ENCODE measurements around the gene MAP2.

Gene MAP2

DNA sequence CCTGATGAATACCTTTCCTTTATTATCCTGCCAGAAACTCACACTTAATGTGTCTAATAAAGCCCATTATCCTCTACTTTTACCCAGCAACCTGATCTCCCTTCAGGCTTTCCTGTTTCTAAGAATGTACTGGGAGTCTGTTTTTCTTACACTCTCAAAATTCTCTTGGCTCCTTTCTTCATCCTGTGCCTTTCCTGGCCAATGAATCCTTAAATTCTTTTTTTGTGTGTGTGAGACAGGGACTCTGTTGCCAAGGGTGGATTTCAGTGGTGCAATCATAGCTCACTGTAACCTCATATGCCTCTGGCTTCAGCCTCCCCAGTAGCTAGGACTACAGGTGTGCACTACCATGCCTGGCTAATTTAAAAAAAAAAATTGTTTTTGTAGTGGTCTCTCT lies 72.7 kb downstream of the MAP2 start:
- ChIA-PET POLR2A (interaction anchor here (1.0 kb wide), 1 partner anchor 20 kb away, joined by 3 read pairs; no protein-coding TSS in a partner anchor), CTCF (no interaction called here)
- no peak for DNase-seq (ENCODE audit: extremely low spot score)
- TF ChIP-seq, protein P1, sequence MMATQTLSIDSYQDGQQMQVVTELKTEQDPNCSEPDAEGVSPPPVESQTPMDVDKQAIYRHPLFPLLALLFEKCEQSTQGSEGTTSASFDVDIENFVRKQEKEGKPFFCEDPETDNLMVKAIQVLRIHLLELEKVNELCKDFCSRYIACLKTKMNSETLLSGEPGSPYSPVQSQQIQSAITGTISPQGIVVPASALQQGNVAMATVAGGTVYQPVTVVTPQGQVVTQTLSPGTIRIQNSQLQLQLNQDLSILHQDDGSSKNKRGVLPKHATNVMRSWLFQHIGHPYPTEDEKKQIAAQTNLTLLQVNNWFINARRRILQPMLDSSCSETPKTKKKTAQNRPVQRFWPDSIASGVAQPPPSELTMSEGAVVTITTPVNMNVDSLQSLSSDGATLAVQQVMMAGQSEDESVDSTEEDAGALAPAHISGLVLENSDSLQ (IDR thresholded peaks at IDR 0.05), result no peak
- TF ChIP-seq ZNF384 (IDR thresholded peaks at IDR 0.05) (no peak), FOXK2 (IDR thresholded peaks at IDR 0.05) (no peak), TARDBP (IDR thresholded peaks at IDR 0.05) (no peak), LEF1 (IDR thresholded peaks at IDR 0.05; ENCODE audit: borderline replicate concordance) (no peak)

DNA sequence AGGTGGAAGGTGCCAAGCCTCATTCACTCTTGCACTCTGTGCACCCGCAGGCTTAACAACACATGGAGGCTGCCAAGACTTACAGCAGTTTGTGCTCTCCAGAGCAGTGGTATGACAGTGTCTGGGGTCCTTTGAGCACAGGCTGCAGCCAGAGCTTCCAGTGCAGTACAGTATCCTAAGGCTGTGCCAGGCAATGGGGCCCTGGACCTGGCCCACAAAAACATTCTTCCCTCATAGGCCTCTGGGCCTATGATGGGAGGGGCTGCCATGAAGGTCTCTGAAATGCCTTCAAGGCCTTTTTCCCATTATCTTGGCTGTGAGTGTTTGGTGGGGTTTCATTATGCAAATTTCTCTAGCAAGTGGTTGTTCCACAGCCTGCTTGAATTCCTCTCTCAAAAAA lies 74.8 kb downstream of the MAP2 start:
- no peak for TF ChIP-seq SP1 (IDR thresholded peaks at IDR 0.05)
- CTCF ChIA-PET, result interaction anchor here (0.6 kb wide), 1 partner anchor 79 kb away, joined by 4 read pairs; no protein-coding TSS in a partner anchor
- POLR2A ChIA-PET, result no interaction called here
- DNase-seq (ENCODE audit: extremely low spot score), result no peak

DNA sequence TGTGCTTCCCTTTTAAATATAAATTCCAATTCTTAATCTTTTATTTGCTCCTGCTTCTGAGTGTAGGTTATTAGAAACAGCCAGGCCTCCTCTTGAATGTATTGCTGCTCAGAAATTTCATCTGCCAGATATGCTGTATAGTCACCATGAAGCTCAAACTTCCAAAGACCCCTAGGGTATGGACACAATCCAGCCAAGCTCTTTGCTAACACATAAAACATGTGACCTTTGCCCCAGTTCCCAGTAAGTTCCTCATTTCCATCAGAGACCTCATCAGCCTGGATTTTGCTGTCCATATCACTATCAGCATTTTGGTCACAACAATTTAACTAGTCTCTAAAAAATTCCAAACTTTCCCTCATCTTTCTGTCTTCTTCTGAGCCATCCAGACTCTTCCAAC lies 75.2 kb downstream of the MAP2 start:
- no peak for DNase-seq (ENCODE audit: extremely low spot score)
- ChIA-PET POLR2A (no interaction called here), CTCF (interaction anchor here (0.6 kb wide), 1 partner anchor 79 kb away, joined by 4 read pairs; no protein-coding TSS in a partner anchor)
- no peak for TF ChIP-seq LEF1 (IDR thresholded peaks at IDR 0.05; ENCODE audit: borderline replicate concordance)
- TF ChIP-seq BHLHE40 (IDR thresholded peaks at IDR 0.05; ENCODE audit: borderline replicate concordance), result no peak
- TF ChIP-seq TARDBP (IDR thresholded peaks at IDR 0.05), result no peak
- no peak for TF ChIP-seq FOXM1 (IDR thresholded peaks at IDR 0.05; ENCODE audit: borderline replicate concordance)
- TF ChIP-seq ARNT (IDR thresholded peaks at IDR 0.05), result no peak
- no peak for TF ChIP-seq HDGF (IDR thresholded peaks at IDR 0.05; ENCODE audit: borderline replicate concordance)
- TF ChIP-seq, protein P1 (IDR thresholded peaks at IDR 0.05), result no peak
- no peak for TF ChIP-seq CTBP1 (IDR thresholded peaks at IDR 0.05; ENCODE audit: borderline replicate concordance)
- TF ChIP-seq ZNF384 (IDR thresholded peaks at IDR 0.05), result no peak
- TF ChIP-seq FOXK2 (IDR thresholded peaks at IDR 0.05), result no peak
- no peak for TF ChIP-seq FOXA1 (IDR thresholded peaks at IDR 0.05)
- no peak for TF ChIP-seq SUZ12 (IDR thresholded peaks at IDR 0.05)
- TF ChIP-seq L3MBTL2 (conservative IDR thresholded peaks at IDR 0.05), result no peak
- no peak for TF ChIP-seq SP1 (IDR thresholded peaks at IDR 0.05)
- TF ChIP-seq ELF4 (IDR thresholded peaks at IDR 0.05), result no peak
- no peak for TF ChIP-seq NFRKB (IDR thresholded peaks at IDR 0.05)

DNA sequence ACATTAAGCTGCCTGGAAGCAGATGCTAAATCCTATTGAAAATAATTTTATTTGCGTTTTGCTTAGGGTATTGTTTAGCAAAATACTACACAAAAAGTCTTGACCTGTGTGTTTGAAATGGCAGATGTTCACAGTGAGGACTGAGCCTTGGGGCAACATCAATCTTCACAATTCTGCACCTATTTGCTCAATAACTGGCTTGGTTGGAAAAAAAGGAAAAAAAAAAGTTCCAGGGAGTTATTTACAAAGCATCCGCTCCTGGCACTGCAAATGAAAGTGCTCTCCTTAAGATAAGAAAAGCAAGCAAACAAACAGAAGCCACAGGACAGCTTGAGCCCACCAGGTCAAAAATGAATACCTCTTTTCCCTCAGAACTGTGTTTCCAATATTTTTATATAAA lies 77.7 kb downstream of the MAP2 start:
- POLR2A ChIA-PET, result no interaction called here
- CTCF ChIA-PET, result interaction anchor here (0.7 kb wide), 1 partner anchor 354 kb away, joined by 6 read pairs; no protein-coding TSS in a partner anchor
- DNase-seq (ENCODE audit: extremely low spot score), result no peak
- no peak for TF ChIP-seq CTBP1 (IDR thresholded peaks at IDR 0.05; ENCODE audit: borderline replicate concordance)
- TF ChIP-seq TARDBP (IDR thresholded peaks at IDR 0.05), result no peak
- TF ChIP-seq, protein P1 (IDR thresholded peaks at IDR 0.05), result no peak
- no peak for TF ChIP-seq SP1 (IDR thresholded peaks at IDR 0.05)
- TF ChIP-seq ZNF384 (IDR thresholded peaks at IDR 0.05), result no peak; the same call in 1 of the 2 replicates
- TF ChIP-seq L3MBTL2 (conservative IDR thresholded peaks at IDR 0.05), result no peak
- TF ChIP-seq HDGF (IDR thresholded peaks at IDR 0.05; ENCODE audit: borderline replicate concordance), result no peak
- no peak for TF ChIP-seq BHLHE40 (IDR thresholded peaks at IDR 0.05; ENCODE audit: borderline replicate concordance)
- TF ChIP-seq LEF1 (IDR thresholded peaks at IDR 0.05; ENCODE audit: borderline replicate concordance), result no peak
- no peak for TF ChIP-seq SUZ12 (IDR thresholded peaks at IDR 0.05)
- TF ChIP-seq FOXM1 (IDR thresholded peaks at IDR 0.05; ENCODE audit: borderline replicate concordance), result no peak
- no peak for TF ChIP-seq NFRKB (IDR thresholded peaks at IDR 0.05)
- no peak for TF ChIP-seq FOXK2 (IDR thresholded peaks at IDR 0.05)
- no peak for TF ChIP-seq ARNT (IDR thresholded peaks at IDR 0.05)
- no peak for TF ChIP-seq ELF4 (IDR thresholded peaks at IDR 0.05)

DNA sequence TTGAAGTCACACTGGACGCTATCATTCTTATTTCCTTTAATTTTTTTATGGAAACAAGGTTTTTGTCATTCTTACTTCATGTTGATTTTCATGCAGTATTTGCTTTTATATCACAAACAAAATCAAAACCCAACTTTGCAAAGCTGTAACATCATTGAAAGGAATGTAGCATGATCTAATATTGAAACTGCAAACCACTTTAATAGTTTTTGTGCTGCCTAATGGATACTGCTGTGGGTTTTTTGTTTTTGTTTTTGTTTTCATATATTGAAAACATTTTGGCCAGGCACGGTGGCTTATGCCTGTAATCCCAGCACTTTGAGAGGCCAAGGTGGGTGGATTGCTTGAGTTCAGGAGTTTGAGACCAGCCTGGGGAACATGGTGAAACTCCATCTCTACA lies 81.6 kb downstream of the MAP2 start:
- DNase-seq (ENCODE audit: extremely low spot score), result no peak
- TF ChIP-seq ARNT (IDR thresholded peaks at IDR 0.05) (no peak), BHLHE40 (IDR thresholded peaks at IDR 0.05; ENCODE audit: borderline replicate concordance) (no peak), FOXK2 (IDR thresholded peaks at IDR 0.05) (no peak), CTBP1 (IDR thresholded peaks at IDR 0.05; ENCODE audit: borderline replicate concordance) (no peak), FOXA1 (IDR thresholded peaks at IDR 0.05) (no peak), ELF4 (IDR thresholded peaks at IDR 0.05) (no peak), LEF1 (IDR thresholded peaks at IDR 0.05; ENCODE audit: borderline replicate concordance) (no peak), ZNF384 (IDR thresholded peaks at IDR 0.05) (no peak), NFRKB (IDR thresholded peaks at IDR 0.05) (no peak), SP1 (IDR thresholded peaks at IDR 0.05) (no peak), HDGF (IDR thresholded peaks at IDR 0.05; ENCODE audit: borderline replicate concordance) (no peak), FOXM1 (IDR thresholded peaks at IDR 0.05; ENCODE audit: borderline replicate concordance) (no peak), SUZ12 (IDR thresholded peaks at IDR 0.05) (no peak), L3MBTL2 (conservative IDR thresholded peaks at IDR 0.05) (no peak), TARDBP (IDR thresholded peaks at IDR 0.05) (no peak)
- TF ChIP-seq, protein P1 (IDR thresholded peaks at IDR 0.05), result no peak
- POLR2A ChIA-PET, result no interaction called here
- CTCF ChIA-PET, result no interaction called here

DNA sequence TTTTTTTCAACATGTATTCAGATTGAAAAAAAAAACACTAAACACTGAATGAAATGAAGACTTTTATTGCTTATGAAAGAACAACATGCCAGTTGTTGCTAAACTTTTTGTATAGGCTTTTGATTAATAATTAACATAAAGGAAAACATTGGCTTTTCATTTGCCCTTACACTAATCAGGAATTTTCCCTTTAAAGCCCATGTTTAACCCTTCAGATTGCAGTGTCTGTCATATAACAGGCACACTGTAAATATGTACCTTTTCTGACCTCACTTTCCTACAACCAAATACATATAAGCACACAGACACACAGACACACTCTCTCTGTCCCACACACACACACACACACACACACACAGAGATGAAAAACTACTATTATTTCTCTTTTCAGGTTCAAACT lies 84.4 kb downstream of the MAP2 start:
- ChIA-PET CTCF (no interaction called here), POLR2A (no interaction called here)
- TF ChIP-seq, protein P1 (IDR thresholded peaks at IDR 0.05), result no peak
- TF ChIP-seq HDGF (IDR thresholded peaks at IDR 0.05; ENCODE audit: borderline replicate concordance) (no peak), ELF4 (IDR thresholded peaks at IDR 0.05) (no peak), L3MBTL2 (conservative IDR thresholded peaks at IDR 0.05) (no peak), FOXM1 (IDR thresholded peaks at IDR 0.05; ENCODE audit: borderline replicate concordance) (no peak), ARNT (IDR thresholded peaks at IDR 0.05) (no peak), TARDBP (IDR thresholded peaks at IDR 0.05) (no peak), SP1 (IDR thresholded peaks at IDR 0.05) (no peak), NFRKB (IDR thresholded peaks at IDR 0.05) (no peak), BHLHE40 (IDR thresholded peaks at IDR 0.05; ENCODE audit: borderline replicate concordance) (no peak), LEF1 (IDR thresholded peaks at IDR 0.05; ENCODE audit: borderline replicate concordance) (no peak), SUZ12 (IDR thresholded peaks at IDR 0.05) (no peak), FOXK2 (IDR thresholded peaks at IDR 0.05) (no peak), FOXA1 (IDR thresholded peaks at IDR 0.05) (no peak), ZNF384 (IDR thresholded peaks at IDR 0.05) (no peak)
- no peak for DNase-seq (ENCODE audit: extremely low spot score)
